NT2/D1 (cell line): Measurements from ENCODE around the gene ATP5F1A.

ENCODE experiments used
- SUZ12 ChIP-seq: IDR thresholded peaks from 2 replicates; pipeline ENCODE4 v1.6.1; 2011; ENCODE audit not compliant: insufficient read length, insufficient read depth; ENCODE audit errors: extremely low read depth
- YY1 ChIP-seq: IDR thresholded peaks from 2 replicates; pipeline ENCODE4 v1.6.1; 2011; ENCODE audit not compliant: insufficient read length, insufficient read depth
- ZNF274 ChIP-seq: IDR thresholded peaks from 2 replicates; pipeline ENCODE4 v1.6.1; 2011; ENCODE audit warnings: mild to moderate bottlenecking, low read depth, low read length

DNA sequence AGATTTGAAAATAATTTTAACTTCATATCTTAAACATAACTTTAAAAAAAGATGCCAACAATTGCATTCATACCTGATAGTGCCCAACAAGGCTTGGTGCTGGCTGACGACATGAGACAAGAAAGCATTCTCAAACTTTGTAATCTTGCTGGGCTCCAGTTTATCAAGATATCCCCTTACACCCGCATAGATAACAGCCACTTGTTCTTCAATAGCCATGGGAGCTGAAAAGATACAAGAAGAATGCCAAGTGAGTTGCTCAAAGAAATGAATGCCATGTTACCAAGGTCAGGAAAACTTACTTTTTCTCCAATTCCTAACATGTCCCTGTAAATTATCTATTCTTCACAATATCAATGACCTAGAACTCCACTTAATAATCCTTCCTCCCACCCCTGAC lies 13.7 kb downstream of the ATP5F1A start:
- no peak for TF ChIP-seq ZNF274
- TF ChIP-seq YY1: no peak
- TF ChIP-seq SUZ12: no peak
